Thymus (tissue), 11 donors: ENCODE results near the gene PODN. TPM values are rescaled to one million over a fixed set of nuclear protein-coding genes. Genes with fewer than 3 reads are reported as not detected.

Source experiments
- DNase-seq, 9 donors: peaks; one replicate each; pipeline ENCODE4 v3.0.0-alpha.2; 2013; ENCODE audit warnings: low spot score in 9 of 9, low read depth in 6 of 9, missing footprints in 1 of 9
- H3K27ac ChIP-seq, 2 donors: one replicate each; pipeline ENCODE4 v1.5.1; 2013; ENCODE audit warnings: control low read depth in 1 of 2, low read depth in 1 of 2, low read length in 1 of 2, mild to moderate bottlenecking in 1 of 2, moderate library complexity in 1 of 2
- H3K27me3 ChIP-seq, 2 donors: one replicate each; pipeline ENCODE4 v1.5.1; 2013; ENCODE audit warnings: low read length in 1 of 2; ENCODE audit not compliant: control insufficient read depth in 2 of 2, insufficient read depth in 1 of 2
- H3K36me3 ChIP-seq, 2 donors: one replicate each; pipeline ENCODE4 v1.5.1; 2013; ENCODE audit warnings: low read length in 1 of 2, mild to moderate bottlenecking in 1 of 2, moderate library complexity in 1 of 2; ENCODE audit not compliant: control insufficient read depth in 2 of 2, insufficient read depth in 2 of 2
- H3K4me1 ChIP-seq, 2 donors: one replicate each; pipeline ENCODE4 v1.5.1; 2013; ENCODE audit warnings: low read length in 2 of 2; ENCODE audit not compliant: control insufficient read depth in 2 of 2, insufficient read depth in 2 of 2
- H3K4me3 ChIP-seq, 2 donors: one replicate each; pipeline ENCODE4 v1.5.1; 2013; ENCODE audit warnings: low read length in 2 of 2, control low read depth in 1 of 2, mild to moderate bottlenecking in 1 of 2
- H3K9me3 ChIP-seq, 2 donors: one replicate each; pipeline ENCODE4 v1.5.1; 2013; ENCODE audit warnings: low read length in 1 of 2, mild to moderate bottlenecking in 1 of 2; ENCODE audit not compliant: control insufficient read depth in 2 of 2, insufficient read depth in 1 of 2
- WGBS: extraction: QIAGEN DNeasy Blood & Tissue Kit; methylation state at CpG from one replicate; pipeline ENCODE4 v1.1.7; 2013; 5-methylcytosine and 5-hydroxymethylcytosine counted together
- polyA plus RNA-seq: library from polyadenylated mRNA; stranded (reverse); fragments of 200-250 nt; gene quantifications from one replicate; pipeline ENCODE4 v1.2.3, GENCODE V29; 2013
- total RNA-seq: library from RNA; stranded (reverse); fragments of 120-200 nt; gene quantifications from one replicate; pipeline ENCODE4 v1.2.4, GENCODE V29; 2013
- donor health status: healthy.

PODN gene
- total and polyA plus RNA-seq, 2 donors, result 1.4 to 4.8 TPM

- no peak for DNase-seq
- Histone ChIP-seq H3K36me3 (no peaks in the 10 kb centered on the region), H3K27ac (no peak overlapping the region), H3K4me1 (peaks cover 0 to 17% of the 10 kb centered on the region in 2 donors), H3K27me3 (peaks cover 0 to 1% of the 10 kb centered on the region in 2 donors), H3K9me3 (peaks cover 0 to 3% of the 10 kb centered on the region in 2 donors), H3K4me3 (no peak overlapping the region)
- 97% methylated on average over 24 of the region's 24 CpGs for WGBS
Observed at GRCh38 chr1:53114581-53115400, 52.8 kb downstream of the PODN start.

GRCh38 chr1:53115403-53116306 is 53.6 kb downstream of the PODN start:
- DNase-seq, result no peak
- peaks cover 0 to 3% of the 10 kb centered on the region in 2 donors for H3K27me3 ChIP-seq
- no peak overlapping the region for H3K4me3 ChIP-seq
- whole genome bisulfite sequencing, result 85% methylated on average over 20 of the region's 20 CpGs
- no peaks in the 10 kb centered on the region for H3K36me3 ChIP-seq
- peaks cover 0 to 17% of the 10 kb centered on the region in 2 donors for H3K4me1 ChIP-seq
- no peak overlapping the region for H3K27ac ChIP-seq
- H3K9me3 ChIP-seq, result no peaks in the 10 kb centered on the region

- Histone ChIP-seq H3K4me3 (no peak overlapping the region), H3K4me1 (peaks cover 2 to 17% of the 10 kb centered on the region in 2 donors), H3K27me3 (peaks cover 0 to 3% of the 10 kb centered on the region in 2 donors), H3K36me3 (no peaks in the 10 kb centered on the region), H3K27ac (no peak overlapping the region), H3K9me3 (no peaks in the 10 kb centered on the region)
- DNase-seq, result no peak
- WGBS, result 89% methylated on average over 9 of the region's 9 CpGs
Observed at GRCh38 chr1:53116307-53116810, 54.3 kb downstream of the PODN start.

GRCh38 chr1:53116933-53117600 is 55.1 kb downstream of the PODN start:
- 96% methylated on average over 11 of the region's 11 CpGs for WGBS
- DNase-seq, result no peak
- Histone ChIP-seq H3K4me1 (peaks cover 8 to 23% of the 10 kb centered on the region in 2 donors), H3K4me3 (no peak overlapping the region), H3K9me3 (no peaks in the 10 kb centered on the region), H3K27ac (no peak overlapping the region), H3K36me3 (no peaks in the 10 kb centered on the region), H3K27me3 (peaks cover 0 to 3% of the 10 kb centered on the region in 2 donors)

GRCh38 chr1:53117836-53118235 is 55.8 kb downstream of the PODN start:
- WGBS, result 93% methylated on average over 9 of the region's 9 CpGs
- DNase-seq, result no peak
- H3K4me3 ChIP-seq, result no peak overlapping the region

GRCh38 chr1:53120659-53121058 is 58.6 kb downstream of the PODN start:
- no peak for DNase-seq
- H3K27me3 ChIP-seq, result peaks cover 0 to 9% of the 10 kb centered on the region in 2 donors
- no peak overlapping the region for H3K27ac ChIP-seq
- no peaks in the 10 kb centered on the region for H3K9me3 ChIP-seq
- no peaks in the 10 kb centered on the region for H3K36me3 ChIP-seq
- H3K4me3 ChIP-seq, result no peak overlapping the region
- 85% methylated on average over 12 of the region's 12 CpGs for WGBS
- H3K4me1 ChIP-seq, result peaks cover 10 to 38% of the 10 kb centered on the region in 2 donors

More at GRCh38 chr1:53117836-53118235, 55.8 kb downstream of the PODN start:
- Histone ChIP-seq H3K27me3 (peaks cover 0 to 5% of the 10 kb centered on the region in 2 donors), H3K27ac (no peak overlapping the region), H3K4me1 (peaks cover 10 to 31% of the 10 kb centered on the region in 2 donors), H3K9me3 (no peaks in the 10 kb centered on the region), H3K36me3 (no peaks in the 10 kb centered on the region)

GRCh38 chr1:53121319-53122172 is 59.5 kb downstream of the PODN start:
- Histone ChIP-seq H3K9me3 (no peaks in the 10 kb centered on the region), H3K4me1 (peaks cover 10 to 38% of the 10 kb centered on the region in 2 donors), H3K27me3 (peaks cover 0 to 9% of the 10 kb centered on the region in 2 donors), H3K4me3 (no peak overlapping the region), H3K36me3 (no peaks in the 10 kb centered on the region), H3K27ac (peak overlapping the region in 1 of 2 donors; percentile 43)
- peak; percentile 51 to 92 (median 74) for DNase-seq
- WGBS, result 33% methylated on average over 18 of the region's 18 CpGs
